ENCODE measurements around the gene SLC2A9.

DNA sequence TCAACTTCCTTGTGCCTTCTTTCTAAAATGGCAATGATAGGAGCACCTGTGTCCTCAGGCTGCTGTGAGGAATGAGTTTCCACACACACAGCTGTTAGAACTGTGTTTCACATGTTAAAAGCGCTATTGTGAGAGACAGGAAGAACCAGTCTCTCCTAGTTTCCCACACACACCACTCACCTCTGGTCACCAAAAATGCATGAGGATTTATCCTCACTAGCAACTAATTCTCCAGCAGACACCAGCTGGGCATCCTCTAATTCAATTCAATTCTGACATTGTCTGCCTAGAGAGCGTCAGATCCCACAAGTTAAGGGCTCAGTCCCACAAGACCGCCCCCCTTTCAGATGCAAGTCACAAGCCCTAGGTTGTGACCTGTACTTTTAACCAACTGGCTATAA is 29.0 kb upstream of the SLC2A9 start:
- no peak for TF ChIP-seq EZH2 (IDR thresholded peaks at IDR 0.05; ENCODE audit: low read length, missing control alignments)
- TF ChIP-seq, protein P1, sequence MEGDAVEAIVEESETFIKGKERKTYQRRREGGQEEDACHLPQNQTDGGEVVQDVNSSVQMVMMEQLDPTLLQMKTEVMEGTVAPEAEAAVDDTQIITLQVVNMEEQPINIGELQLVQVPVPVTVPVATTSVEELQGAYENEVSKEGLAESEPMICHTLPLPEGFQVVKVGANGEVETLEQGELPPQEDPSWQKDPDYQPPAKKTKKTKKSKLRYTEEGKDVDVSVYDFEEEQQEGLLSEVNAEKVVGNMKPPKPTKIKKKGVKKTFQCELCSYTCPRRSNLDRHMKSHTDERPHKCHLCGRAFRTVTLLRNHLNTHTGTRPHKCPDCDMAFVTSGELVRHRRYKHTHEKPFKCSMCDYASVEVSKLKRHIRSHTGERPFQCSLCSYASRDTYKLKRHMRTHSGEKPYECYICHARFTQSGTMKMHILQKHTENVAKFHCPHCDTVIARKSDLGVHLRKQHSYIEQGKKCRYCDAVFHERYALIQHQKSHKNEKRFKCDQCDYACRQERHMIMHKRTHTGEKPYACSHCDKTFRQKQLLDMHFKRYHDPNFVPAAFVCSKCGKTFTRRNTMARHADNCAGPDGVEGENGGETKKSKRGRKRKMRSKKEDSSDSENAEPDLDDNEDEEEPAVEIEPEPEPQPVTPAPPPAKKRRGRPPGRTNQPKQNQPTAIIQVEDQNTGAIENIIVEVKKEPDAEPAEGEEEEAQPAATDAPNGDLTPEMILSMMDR (conservative IDR thresholded peaks at IDR 0.05 in 1 of 2, IDR thresholded peaks at IDR 0.05 in 1 of 2; ENCODE audit: low read depth in 1 of 2, low read length in 2 of 2) = no peak
